SU-DHL-6 (cell line): ENCODE measurements around the gene CCND2.

Experiments
- H2AFZ ChIP-seq: fragments of 200-600 bp; sonication (generic); 2 replicates; pipeline ENCODE4 v1.6.1; 2014; ENCODE audit warnings: low read depth, mild to moderate bottlenecking, moderate library complexity, mixed read lengths, antibody characterized with exemption, low read length; ENCODE audit not compliant: severe bottlenecking
- H3F3A ChIP-seq: fragments of 200-600 bp; shearing (Covaris generic); 2 replicates; pipeline ENCODE4 v1.6.0; 2016; ENCODE audit warnings: antibody characterized with exemption, mild to moderate bottlenecking; ENCODE audit not compliant: insufficient read depth
- H3K27ac ChIP-seq: fragments of 200-600 bp; sonication (generic); 2 replicates; pipeline ENCODE4 v1.5.1; 2016; ENCODE audit warnings: low read depth, mild to moderate bottlenecking, low read length, moderate library complexity, mixed read lengths
- H3K27me3 ChIP-seq: fragments of 200-600 bp; sonication (generic), shearing (Covaris generic); 2 replicates; pipeline ENCODE4 v1.6.0; 2014; ENCODE audit warnings: mild to moderate bottlenecking, low read length
- H3K36me3 ChIP-seq: fragments of 200-600 bp; sonication (generic); 2 replicates; pipeline ENCODE4 v1.6.1; 2014; ENCODE audit warnings: mild to moderate bottlenecking, low read length, mixed read lengths
- H3K4me2 ChIP-seq: fragments of 300-600, 200-600 bp; shearing (Covaris generic), sonication (generic); 2 replicates; pipeline ENCODE4 v1.6.0; 2014; ENCODE audit warnings: low read length, low read depth, mild to moderate bottlenecking; ENCODE audit not compliant: poor library complexity, severe bottlenecking
- H3K4me3 ChIP-seq: fragments of 200-600 bp; sonication (generic); 2 replicates; pipeline ENCODE4 v1.5.1; 2014; ENCODE audit warnings: antibody characterized with exemption, low read length, mild to moderate bottlenecking, mixed read lengths; ENCODE audit not compliant: insufficient read depth, poor library complexity, severe bottlenecking
- H3K79me2 ChIP-seq: fragments of 200-600 bp; sonication (generic); 2 replicates; pipeline ENCODE4 v1.6.1; 2014; ENCODE audit warnings: mild to moderate bottlenecking, low read length, moderate library complexity; ENCODE audit not compliant: insufficient read depth
- H3K9ac ChIP-seq: fragments of 200-600 bp; sonication (generic); 2 replicates; pipeline ENCODE4 v1.7.0; 2014; ENCODE audit warnings: mild to moderate bottlenecking, low read length
- H3K9me2 ChIP-seq: fragments of 200-600 bp; sonication (generic); replicated peaks from 2 replicates; pipeline ENCODE4 v1.6.1; 2014; ENCODE audit warnings: low read length; ENCODE audit not compliant: insufficient read depth
- H3K9me3 ChIP-seq: fragments of 200-600 bp; sonication (generic); 2 replicates; pipeline ENCODE4 v1.6.1; 2014; ENCODE audit warnings: low read length, mixed read lengths; ENCODE audit not compliant: insufficient read depth
- H4K20me1 ChIP-seq: fragments of 200-600 bp; sonication (generic); 2 replicates; pipeline ENCODE4 v1.6.1; 2014; ENCODE audit warnings: low read depth, mild to moderate bottlenecking, antibody characterized with exemption, low read length, moderate library complexity, mixed read lengths
- CTCF ChIP-seq: fragments of 200-600 bp; sonication (generic); IDR thresholded peaks from one replicate; pipeline ENCODE4 v1.5.1; 2017; ENCODE audit warnings: antibody characterized with exemption, mild to moderate bottlenecking, low read length, moderate library complexity; ENCODE audit not compliant: insufficient read depth, poor library complexity, severe bottlenecking
- EZH2phosphoT487 ChIP-seq: fragments of 200-600 bp; sonication (generic), shearing (Covaris generic); conservative IDR thresholded peaks from 2 replicates; pipeline ENCODE4 v1.6.1; 2018; ENCODE audit warnings: mild to moderate bottlenecking, antibody characterized with exemption, low read length, moderate library complexity, mixed read lengths

CCND2 gene

GRCh38 chr12:4244868-4245267 lies 28.7 kb upstream of the CCND2 start:
- Histone ChIP-seq H3K36me3 (no peaks in the 10 kb centered on the region), H3K27ac (no peak overlapping the region), H3K4me3 (no peak overlapping the region), H3K27me3 (no peaks in the 10 kb centered on the region), H3K9ac (no peak overlapping the region), H3K9me2 (no peaks in the 10 kb centered on the region), H3F3A (no peaks in the 10 kb centered on the region), H4K20me1 (no peaks in the 10 kb centered on the region), H3K9me3 (no peaks in the 10 kb centered on the region), H3K79me2 (no peaks in the 10 kb centered on the region), H3K4me2 (no peak overlapping the region), H2AFZ (no peak overlapping the region)
- no peak for TF ChIP-seq CTCF
- no peak for TF ChIP-seq EZH2phosphoT487

GRCh38 chr12:4245446-4245845 lies 28.1 kb upstream of the CCND2 start:
- Histone ChIP-seq H3K9me3 (no peaks in the 10 kb centered on the region), H3K4me3 (no peak overlapping the region), H3K79me2 (no peaks in the 10 kb centered on the region), H3K9me2 (no peaks in the 10 kb centered on the region), H2AFZ (no peak overlapping the region), H3K9ac (no peak overlapping the region), H4K20me1 (no peaks in the 10 kb centered on the region), H3K4me2 (no peak overlapping the region), H3K36me3 (no peaks in the 10 kb centered on the region), H3F3A (no peaks in the 10 kb centered on the region), H3K27me3 (no peaks in the 10 kb centered on the region), H3K27ac (no peak overlapping the region)
- TF ChIP-seq CTCF (no peak), EZH2phosphoT487 (no peak)

GRCh38 chr12:4246116-4246515 lies 27.4 kb upstream of the CCND2 start:
- H4K20me1 ChIP-seq: no peaks in the 10 kb centered on the region
- H3K36me3 ChIP-seq: no peaks in the 10 kb centered on the region
- H3K9ac ChIP-seq: no peak overlapping the region
- H3F3A ChIP-seq: no peaks in the 10 kb centered on the region
- H3K27me3 ChIP-seq: no peaks in the 10 kb centered on the region
- H3K9me3 ChIP-seq: no peaks in the 10 kb centered on the region
- H3K9me2 ChIP-seq: no peaks in the 10 kb centered on the region
- H3K79me2 ChIP-seq: no peaks in the 10 kb centered on the region
- no peak overlapping the region for H2AFZ ChIP-seq
- no peak overlapping the region for H3K4me2 ChIP-seq
- no peak for TF ChIP-seq EZH2phosphoT487
- H3K4me3 ChIP-seq: no peak overlapping the region
- H3K27ac ChIP-seq: no peak overlapping the region

- no peak for TF ChIP-seq EZH2phosphoT487
- TF ChIP-seq CTCF: no peak
- H3K9me2 ChIP-seq: no peaks in the 10 kb centered on the region
- H3K79me2 ChIP-seq: no peaks in the 10 kb centered on the region
- H2AFZ ChIP-seq: no peak overlapping the region
- no peaks in the 10 kb centered on the region for H3K36me3 ChIP-seq
- no peaks in the 10 kb centered on the region for H4K20me1 ChIP-seq
- H3K4me2 ChIP-seq: no peak overlapping the region
- no peak overlapping the region for H3K27ac ChIP-seq
- H3K27me3 ChIP-seq: no peaks in the 10 kb centered on the region
- H3F3A ChIP-seq: no peaks in the 10 kb centered on the region
- no peaks in the 10 kb centered on the region for H3K9me3 ChIP-seq
- no peak overlapping the region for H3K4me3 ChIP-seq
- no peak overlapping the region for H3K9ac ChIP-seq
These were observed 22.9 kb upstream of the CCND2 start for GRCh38 chr12:4250691-4251090.
